ENCODE results near the gene ZNF41. TPM values are rescaled to one million over a fixed set of nuclear protein-coding genes. Genes with fewer than 3 reads are reported as not detected.

ZNF41 gene
- total and polyA plus RNA-seq, 2 of the 8 experiments (the other 6 are each of a cell fraction or from before 2014, with no cell fraction given) = 1.8 to 5.3 TPM

DNA sequence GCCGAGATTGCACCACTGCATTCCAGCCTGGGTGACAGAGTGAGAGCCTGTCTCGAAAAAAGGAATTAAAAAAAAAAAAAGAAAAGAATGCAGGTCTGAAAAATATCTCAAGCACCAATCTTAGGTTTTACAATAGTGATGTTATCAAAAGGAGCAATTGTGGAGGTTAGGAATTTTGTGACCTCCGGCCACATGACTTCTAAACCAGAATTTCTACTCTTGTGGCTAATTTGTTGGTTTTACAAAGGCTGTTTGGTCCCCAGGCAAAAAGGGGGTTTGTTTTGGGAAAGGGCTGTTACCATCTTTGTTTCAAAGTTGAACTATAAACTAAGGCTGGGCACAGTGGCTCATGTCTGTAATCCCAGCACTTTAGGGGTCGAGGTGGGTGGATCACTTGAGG, 15.4 kb upstream of the ZNF41 start (continued):
- no peak for TF ChIP-seq TAF7 (optimal IDR thresholded peaks at IDR 0.05; ENCODE audit: borderline replicate concordance, low read depth, low read length)
- no peak for TF ChIP-seq POU5F1 (IDR thresholded peaks at IDR 0.05; ENCODE audit: low read depth, low read length)
- no peak for TF ChIP-seq CREB1 (IDR thresholded peaks at IDR 0.05)
- TF ChIP-seq SUZ12 (IDR thresholded peaks at IDR 0.05; ENCODE audit: low read length) = no peak

Measured in H1 (cell line).